GM20000 (cell line): Measurements from ENCODE around the gene CRYBA1.
A peak's percentile ranks its signal among the peaks of the same experiment; 100 is the strongest.
"Not testable (repeated sequence)": the region's sequence is repeated elsewhere in the genome, so short reads cannot be mapped to it uniquely, and the experiment has no call there.

ENCODE experiments used
- DNase-seq: peaks from one replicate; pipeline ENCODE4 v3.0.0; 2012; ENCODE audit warnings: low spot score
- TF ChIP-seq, protein P1 (sequence below): IDR thresholded peaks from 2 replicates; pipeline ENCODE4 v1.5.1; 2012; ENCODE audit warnings: mild to moderate bottlenecking, control low read depth; ENCODE audit errors: extremely low read depth, missing control alignments

CRYBA1 gene

DNA sequence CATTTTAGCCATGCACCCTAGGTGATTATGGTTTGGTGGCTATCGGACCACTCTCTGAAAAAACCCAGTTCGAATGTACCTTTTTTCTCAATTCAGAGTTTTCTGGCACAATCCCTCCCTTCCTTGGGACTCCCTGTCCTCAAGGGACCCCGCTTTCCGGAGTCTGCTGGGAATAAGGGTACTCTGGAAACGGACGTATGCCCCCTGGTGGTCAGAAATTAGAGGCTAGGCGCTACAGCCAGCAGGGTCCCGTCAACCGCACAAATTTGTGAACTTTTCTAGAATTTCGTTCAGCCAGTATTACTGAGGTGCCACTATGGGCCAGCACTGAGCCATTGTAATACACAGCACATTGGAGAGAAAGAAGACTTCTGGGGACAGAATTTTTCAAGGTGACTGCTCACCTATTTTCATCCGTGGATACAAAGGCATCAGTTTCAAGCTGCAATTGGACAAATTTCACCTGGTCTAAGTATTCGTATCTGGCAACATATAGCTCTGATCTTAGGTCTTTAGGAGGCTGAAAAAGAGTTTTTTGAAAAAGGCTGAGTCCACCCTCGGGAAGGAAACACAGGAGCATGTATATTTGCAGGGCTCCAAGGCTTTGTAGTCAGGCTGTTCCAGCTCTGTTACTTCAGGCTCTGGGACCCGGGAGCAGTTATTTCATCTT is 27.1 kb upstream of the CRYBA1 start:
- DNase-seq = peak; percentile 79
- TF ChIP-seq, protein P1, sequence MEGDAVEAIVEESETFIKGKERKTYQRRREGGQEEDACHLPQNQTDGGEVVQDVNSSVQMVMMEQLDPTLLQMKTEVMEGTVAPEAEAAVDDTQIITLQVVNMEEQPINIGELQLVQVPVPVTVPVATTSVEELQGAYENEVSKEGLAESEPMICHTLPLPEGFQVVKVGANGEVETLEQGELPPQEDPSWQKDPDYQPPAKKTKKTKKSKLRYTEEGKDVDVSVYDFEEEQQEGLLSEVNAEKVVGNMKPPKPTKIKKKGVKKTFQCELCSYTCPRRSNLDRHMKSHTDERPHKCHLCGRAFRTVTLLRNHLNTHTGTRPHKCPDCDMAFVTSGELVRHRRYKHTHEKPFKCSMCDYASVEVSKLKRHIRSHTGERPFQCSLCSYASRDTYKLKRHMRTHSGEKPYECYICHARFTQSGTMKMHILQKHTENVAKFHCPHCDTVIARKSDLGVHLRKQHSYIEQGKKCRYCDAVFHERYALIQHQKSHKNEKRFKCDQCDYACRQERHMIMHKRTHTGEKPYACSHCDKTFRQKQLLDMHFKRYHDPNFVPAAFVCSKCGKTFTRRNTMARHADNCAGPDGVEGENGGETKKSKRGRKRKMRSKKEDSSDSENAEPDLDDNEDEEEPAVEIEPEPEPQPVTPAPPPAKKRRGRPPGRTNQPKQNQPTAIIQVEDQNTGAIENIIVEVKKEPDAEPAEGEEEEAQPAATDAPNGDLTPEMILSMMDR = peak; percentile 66

DNA sequence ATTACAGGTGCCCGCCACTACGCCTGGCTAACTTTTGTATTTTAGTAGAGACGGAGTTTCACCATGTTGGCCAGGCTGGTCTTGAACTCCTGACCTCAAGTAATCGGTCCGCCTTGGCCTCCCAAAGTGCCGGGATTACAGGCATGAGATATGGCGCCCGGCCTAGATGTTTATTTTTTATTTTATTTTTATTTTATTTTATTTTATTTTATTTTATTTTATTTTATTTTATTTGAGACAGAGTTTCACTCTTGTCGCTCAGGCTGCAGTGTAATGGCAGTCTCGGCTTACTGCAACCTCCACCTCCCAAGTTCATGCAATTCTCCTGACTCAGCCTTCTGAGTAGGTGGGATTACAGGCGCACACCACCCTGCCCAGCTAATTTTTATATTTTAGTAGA is 25.3 kb upstream of the CRYBA1 start:
- DNase-seq = not testable (repeated sequence)

DNA sequence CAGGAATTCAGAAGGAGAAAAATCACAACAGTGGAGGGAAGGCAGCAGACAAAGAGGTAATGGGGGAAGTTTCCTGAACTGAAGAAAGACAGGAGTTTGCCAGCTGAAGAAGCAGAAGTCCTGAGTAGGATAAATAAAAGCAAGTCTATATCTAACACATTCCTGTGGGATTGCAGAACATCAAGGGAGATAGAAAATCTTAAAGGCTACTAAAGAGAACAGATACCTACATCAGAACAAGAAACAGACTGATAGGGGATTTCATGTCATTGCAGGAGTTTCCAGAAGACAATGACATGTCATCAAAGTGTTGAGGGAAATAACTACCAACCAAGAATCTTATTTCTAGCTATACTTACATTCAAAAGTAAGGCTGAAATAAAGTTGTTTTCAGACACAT is 21.3 kb upstream of the CRYBA1 start:
- TF ChIP-seq, protein P1 = no peak
- no peak for DNase-seq

DNA sequence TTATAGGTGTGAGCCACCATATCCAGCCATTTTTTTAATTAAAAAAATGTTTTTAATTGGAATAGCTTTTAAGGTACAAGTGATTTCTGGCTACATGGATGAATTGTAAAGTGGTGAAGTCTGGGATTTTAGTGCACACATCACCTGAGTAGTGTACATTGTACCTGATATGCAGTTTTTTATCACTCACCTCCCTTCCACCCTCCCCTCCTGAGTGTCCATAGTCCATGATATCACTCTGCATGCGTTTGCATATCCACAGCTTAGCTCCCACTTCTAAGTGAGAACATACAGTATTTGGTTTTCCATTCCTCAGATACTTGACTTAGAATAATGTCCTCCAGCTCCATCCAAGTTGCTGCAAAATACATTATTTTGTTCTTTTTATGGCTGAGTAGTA is 13.4 kb upstream of the CRYBA1 start:
- no peak for DNase-seq
- TF ChIP-seq, protein P1 = no peak

DNA sequence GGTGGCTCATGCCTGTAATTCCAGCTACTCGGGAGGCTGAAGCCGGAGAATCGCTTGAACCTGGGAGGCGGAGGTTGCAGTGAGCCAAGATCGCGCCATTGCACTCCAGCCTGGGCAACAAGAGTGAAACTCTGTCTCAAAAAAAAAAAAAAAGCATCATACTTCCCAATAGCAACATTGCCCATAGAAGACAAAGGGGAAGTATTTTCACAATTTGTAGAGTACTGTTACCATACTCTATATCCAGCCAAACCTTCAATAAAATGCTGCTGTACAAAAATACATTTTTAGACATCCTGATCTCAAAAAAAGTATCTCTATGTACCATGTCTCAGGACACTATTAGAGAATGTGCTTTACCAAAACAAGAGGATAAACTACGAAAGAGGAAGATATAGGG is 11.7 kb upstream of the CRYBA1 start:
- not testable (repeated sequence) for DNase-seq

DNA sequence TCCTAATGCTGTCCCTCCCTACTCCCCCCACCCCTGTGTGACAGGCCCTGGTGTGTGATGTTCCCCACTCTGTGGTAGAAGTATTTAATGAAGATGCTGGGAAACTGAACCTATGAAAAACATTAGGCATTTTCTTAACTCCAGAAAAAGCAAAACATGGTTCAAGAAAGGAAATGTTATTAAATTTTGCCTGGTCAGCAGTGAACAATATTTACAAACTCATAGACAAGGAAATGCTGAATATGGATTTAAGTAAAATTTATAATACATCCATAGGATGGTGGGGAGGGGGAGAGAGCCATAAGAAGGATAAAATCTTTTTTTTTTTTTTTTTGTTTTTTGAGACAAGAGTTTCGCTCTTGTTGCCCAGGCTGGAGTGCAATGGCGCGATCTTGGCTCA is 10.8 kb upstream of the CRYBA1 start:
- DNase-seq = no peak
- TF ChIP-seq, protein P1 = no peak

DNA sequence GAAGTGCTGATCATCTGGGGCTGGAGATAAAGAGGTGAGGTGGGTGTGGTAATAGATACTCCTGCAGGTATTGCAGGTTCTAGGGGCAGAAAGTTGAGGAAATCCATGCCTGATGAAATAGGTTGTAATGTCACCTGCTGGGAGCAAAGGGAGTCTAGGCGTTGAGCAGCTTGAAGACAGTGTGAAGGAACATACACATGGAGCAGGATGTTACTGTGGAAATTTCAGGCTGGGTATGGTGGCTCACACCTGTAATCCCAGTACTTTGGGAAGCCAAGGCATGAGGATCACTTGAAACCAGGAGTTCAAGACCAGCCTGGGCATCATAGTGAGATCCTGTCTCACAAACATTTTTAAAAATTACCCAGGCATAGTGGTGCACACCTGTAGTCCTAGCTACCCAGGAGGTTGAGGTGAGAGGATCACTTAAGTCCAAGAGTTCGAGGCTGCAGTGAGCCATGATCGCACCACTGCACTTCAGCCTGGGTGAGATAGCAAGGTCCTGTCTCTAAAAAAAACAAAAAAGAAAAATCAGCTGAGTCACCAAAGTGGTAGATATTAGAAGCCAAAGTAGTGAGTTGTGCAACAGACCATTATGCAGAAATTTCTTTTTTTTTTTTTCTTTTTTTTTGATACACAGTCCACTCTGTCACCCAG is 9.1 kb upstream of the CRYBA1 start:
- DNase-seq = no peak

DNA sequence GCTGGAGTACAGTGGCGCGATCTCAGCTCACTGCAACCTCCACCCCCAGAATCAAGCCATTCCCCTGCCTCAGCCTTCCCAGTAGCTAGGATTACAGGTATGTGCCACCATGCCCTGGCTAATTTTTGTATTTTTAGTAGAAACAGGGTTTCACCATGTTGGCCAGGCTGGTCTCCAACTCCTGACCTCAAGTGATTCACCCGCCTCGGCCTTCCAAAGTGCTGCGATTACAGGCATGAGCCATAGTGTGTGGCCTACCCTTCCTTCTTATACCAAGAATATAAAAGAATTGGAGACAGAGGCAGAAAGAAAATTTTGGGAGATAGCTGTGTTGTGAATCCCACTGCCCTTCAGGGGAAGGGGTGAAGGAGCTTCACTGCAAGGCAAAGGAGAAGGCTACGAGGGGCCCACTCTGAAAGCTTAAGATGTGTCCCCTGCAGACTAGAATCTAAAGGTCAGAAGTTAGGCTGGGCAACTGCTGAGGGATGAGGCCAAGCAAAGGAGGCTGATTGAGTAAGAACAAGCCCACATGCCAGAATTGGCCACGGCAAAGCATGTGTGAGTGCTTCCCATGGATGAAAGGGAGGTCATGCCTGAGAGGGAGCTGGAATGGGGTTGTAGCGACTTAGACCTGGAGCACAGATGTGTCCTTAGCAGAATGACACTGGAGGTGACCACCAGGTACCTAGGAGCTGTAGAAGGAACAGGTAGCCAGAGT is 8.4 kb upstream of the CRYBA1 start:
- no peak for DNase-seq
- TF ChIP-seq, protein P1 = no peak

More for the DNA sequence above, 9.1 kb upstream of the CRYBA1 start:
- TF ChIP-seq, protein P1 = no peak
